GM18867 (cell line): Measurements from ENCODE around the gene PTPRS.
"Not testable (repeated sequence)": the region's sequence is repeated elsewhere in the genome, so short reads cannot be mapped to it uniquely, and the experiment has no call there.

Experiments
- ATAC-seq: cut with Tn5 transposase; IDR thresholded peaks from one replicate; pipeline ENCODE4 v1.9.1; 2021; ENCODE audit warnings: mild to moderate bottlenecking, moderate library complexity; ENCODE audit not compliant: unreplicated experiment

PTPRS gene

DNA sequence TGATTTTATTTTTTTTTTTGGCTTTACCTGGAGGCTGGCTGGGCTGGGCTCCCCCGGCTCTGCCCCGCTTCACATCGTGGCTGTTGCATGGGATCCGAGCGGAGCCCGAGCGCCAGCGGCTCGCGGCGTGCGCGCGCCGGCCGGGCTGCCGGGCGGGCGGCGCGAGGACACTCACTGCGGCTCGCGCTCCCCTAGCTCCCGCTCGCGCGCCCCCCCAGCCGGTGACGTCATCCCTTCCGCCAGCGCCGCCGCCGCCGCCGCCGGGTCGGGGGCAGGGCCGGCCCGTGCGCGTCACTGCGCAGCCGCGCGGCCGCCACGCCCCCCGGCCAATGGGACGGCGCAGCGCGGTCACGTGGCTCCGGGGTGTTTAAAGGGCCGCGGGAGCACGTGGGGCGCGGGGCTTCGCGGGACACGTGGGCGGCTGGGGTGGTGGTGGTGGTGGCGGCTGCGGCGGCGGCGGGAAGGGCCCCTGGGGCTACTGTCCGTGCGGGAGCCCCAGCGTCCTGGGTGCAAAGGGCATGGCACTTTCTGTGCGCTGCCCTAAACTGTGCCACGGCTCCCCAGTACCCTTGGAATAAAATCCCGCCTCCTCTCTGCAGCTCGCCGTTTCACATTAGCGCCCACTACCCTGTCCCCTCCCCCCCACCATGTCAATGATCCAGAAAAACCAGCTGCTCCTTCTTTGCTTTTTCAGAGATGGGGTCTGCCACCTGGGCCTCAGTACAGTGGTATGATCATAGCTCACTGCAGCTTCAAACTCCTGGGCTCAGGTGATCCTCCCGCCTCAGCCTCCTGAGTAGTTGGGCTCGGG, at the start of gene PTPRS:
TSS of gene PTPRS (minus strand) at position 176 of the 811 bp plus-strand sequence. CDS start 54,672 bp downstream, outside the sequence.
- ATAC-seq = no peak

DNA sequence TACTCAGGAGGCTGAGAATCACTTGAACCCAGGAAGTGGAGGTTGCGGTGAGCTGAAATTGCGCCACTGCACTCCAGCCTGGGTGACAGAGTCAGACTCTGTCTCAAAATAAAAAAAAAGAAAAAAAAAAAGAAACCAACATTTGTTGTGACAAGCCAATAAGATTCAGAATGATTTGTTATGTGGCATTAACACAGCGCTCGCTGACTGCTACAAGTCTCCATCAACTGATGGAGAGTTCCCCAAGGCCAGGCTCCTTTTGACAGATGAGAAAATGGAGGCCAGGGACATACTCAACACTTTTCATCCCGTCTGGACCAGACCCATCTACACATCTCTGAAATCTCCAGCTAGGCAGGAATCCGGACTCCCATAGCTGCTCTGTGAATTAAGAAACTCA, 48.7 kb upstream of the PTPRS start:
- no peak for ATAC-seq

DNA sequence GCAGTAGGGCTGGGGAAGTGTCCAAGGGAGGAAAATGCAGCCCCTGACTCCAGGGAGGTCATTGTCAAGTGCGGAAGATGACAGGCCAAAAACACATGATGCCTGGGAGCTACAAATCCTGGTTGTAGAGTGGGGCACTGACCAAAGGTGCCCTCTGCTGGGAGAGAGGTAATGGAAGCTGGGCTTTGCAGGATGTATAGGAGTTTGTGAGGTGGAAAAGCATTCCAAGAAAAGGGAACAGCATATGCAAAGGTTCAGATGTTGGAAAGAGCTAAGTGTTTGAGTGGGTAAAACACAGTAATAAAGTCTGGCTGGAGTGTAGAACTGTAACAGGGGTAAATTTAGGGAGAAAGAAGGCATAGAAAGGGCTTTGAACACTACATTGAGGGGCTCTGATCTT, 46.9 kb upstream of the PTPRS start:
- no peak for ATAC-seq

DNA sequence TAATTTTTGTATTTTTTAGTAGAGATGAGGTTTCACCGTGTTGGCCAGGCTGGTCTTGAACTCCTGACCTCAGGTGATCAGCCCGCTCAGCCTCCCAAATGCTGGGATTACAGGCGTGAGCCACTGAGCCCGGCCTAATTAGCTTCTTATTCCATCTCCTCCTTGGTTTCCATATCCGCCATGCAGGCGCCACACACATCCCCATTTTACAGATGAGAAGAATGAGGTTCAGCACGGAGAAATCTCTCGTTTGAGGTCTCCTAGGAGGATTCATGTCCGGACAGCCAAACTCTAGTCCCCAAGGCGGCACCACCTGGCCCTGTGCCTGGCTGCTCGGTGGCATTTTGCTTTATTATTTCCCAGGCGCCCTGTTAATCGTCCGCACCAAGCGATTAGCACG, 46.2 kb upstream of the PTPRS start:
- no peak for ATAC-seq

DNA sequence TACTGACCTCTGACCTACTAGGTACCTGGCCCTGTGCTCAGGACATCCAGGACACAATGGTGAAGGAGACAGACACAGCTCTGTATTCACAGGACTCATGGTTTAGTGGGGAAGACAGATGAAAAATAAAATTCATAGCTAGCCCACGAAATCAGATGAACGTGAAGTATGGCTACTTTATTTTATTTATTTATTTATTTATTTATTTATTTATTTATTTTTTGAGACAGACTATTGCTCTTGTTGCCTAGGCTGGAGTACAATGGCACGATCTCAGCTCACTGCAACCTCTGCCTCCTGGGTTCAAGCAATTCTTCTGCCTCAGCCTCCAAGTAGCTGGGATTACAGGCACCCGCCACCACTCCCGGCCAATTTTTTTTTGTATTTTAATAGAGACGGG, 40.6 kb upstream of the PTPRS start:
- not testable (repeated sequence) for ATAC-seq

DNA sequence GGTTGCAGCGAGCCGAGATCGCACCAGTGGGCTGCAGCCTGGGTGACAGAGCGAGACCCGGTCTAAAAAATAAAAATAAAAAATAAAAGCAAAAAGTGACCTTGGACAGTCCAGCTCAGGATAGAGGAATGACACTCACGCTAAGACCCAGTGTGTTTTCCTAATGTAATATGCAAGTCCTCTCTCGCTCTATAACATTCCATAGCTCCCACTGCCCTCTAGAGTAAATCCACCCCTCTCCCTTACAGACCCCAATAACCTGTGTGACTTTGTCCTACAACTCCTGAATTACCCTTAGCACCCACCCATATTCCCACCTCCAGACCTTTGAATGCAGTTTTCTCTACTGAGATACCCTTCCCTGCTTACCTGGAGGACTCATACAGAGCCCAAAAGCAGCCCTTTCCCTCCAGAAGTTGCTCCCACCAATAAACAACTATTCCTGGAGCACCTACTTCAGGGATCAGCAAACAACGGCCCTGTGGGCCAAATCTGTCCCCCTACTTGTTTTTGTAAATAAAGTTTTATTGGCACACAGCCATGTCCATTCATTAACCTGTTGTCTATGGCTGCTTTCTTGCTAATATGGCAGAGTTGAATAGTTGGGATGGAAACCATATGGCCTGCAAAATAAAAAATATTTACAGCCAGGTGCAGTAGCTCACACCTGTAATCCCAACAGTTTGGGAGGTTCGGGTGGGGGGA, 39.8 kb upstream of the PTPRS start:
- no peak for ATAC-seq

DNA sequence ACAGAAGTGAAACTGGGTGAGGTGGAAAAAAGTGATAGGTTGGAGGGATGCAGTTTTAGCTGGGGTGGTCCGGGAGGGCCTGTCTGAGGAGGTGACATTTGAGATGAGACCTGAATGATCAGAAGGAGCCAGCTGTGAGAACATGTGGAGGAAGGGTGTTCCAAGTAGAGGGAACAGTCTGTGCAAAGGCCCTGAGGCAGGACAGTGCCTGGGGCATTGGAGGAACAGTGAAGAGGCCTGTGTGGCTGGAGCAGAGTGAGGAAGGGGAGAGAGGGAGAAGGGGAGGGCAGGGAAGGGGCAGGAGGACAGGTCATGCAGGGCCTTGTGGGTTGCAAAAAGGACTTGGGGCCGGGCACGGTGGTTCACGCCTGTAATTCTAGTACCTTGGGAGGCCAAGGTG, 36.3 kb upstream of the PTPRS start:
- no peak for ATAC-seq

DNA sequence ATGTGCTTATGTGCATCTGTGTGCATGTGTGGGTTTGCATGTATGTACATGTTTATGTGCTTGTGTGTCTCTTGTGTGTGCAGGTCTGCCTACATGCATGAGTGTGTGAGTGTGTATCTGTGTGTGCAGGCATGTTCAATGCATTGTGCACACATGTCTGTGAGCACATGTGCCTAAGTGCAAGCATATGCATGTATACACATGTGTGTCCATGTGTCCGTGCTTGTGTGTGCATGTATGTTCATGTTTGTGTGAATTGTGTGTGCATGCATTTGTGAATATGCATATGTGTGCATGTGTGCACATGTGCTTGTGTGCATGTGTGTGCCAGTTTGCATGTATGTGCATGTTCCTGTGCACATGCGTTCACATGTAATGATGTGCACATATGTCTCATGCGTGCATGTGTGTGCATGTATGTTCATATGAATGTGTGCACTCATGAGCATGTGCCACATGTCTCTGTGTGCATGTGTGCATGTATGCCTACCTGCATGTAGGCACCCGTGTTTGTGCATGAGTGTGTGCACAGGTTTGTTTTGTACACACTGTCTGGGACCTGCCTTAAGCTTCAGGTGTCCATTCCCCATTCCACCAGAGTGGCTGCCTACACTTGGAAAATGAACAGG, 32.1 kb upstream of the PTPRS start:
- no peak for ATAC-seq

DNA sequence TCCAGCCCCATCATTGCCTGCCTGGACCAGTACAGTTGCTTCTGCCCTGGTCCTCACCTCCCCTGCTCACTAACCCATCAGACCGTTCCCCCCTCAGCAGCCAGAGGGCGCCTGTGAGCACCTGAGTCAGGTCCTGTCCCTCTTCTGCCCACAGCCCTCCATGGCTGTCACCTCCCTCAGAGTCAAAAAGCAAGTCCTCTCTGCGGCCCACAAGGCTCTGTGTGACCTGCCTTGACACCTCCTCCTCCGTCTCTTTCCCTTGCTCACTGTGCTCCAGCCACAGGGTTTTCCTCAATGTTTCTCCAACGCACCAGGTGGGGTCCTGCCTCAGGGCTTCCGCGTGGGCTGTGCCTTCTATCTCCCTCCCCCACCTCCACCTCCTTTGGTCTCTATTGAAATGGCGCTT, 29.4 kb upstream of the PTPRS start:
- no peak for ATAC-seq

DNA sequence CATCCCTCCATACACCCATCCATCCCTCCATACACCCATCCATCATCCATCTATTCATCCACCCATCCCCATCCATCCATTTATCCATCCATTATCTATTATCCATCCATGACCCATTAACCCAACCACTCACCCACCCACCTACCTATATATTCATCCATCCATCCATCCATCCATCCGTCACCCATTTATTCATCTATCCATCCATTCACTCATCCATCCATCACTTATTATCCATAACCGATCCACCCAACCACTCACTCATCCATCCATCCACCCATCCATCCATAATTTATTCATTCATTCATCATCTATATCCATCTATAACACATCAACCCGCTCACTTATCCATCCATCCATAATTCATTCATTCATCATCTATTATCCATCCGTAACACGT, 28.7 kb upstream of the PTPRS start:
- ATAC-seq = no peak

DNA sequence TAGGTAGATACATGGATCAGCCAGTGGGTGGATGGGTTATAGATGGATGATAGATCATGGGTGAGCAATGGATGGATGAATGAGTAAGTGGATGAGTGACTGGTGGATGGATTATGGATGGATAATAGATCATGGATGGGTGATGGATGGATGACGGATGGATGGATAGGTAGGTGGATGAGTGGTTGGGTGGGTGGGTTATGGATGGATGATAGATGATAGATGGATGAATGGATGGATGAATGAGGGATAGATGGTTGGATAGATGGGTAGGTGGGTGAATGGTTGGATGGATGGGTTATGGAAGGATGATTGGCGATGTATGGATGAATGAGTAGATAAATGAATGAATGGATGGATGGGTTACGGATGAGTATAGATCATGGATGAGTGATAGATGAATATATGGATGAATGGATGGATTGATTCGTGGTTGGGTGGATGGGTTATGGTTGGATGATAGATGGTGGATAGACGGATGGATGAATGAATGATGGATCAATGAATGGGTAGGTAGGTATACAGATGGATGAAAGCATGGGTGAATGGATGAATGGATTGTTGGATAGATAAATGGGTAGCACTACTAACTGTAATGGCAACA, 27.0 kb upstream of the PTPRS start:
- ATAC-seq = no peak

DNA sequence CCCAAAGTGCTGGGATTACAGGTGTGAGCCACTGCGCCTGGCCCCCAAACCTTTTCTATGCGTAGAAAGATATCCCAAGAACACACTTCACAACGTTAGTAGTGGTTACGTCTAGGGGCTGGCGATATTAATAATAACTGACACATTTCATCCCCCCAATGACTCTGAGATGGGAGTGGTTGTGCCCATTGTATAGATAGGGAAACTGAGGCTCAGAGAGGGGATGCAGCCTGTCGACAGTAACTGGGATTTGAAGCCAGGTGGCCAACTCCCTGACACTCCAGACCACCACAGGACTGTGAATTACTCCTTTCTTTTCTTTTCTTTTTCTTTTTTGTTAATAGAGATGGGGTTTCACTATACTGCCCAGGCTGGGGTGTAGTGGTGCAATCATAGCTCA, 25.3 kb upstream of the PTPRS start:
- no peak for ATAC-seq

DNA sequence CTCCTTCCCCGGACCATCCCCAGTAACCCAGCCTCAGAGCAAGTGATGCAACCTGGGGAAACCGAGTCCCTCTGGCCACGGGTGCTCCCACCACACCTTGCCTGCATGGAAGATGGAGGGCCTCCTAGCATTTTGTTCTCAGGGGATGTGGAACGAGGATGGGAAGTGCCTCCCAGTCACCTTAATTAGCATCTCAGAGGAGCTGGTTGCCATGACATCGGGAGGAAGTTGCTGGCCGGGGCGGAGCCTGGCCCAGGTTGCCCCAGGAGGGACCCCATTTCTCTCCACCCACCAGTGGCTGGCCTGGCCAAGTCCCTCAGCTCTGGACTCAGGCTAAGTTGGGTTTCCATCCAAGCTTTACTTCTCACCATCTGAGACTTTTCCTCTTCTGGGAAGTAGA, 24.1 kb upstream of the PTPRS start:
- no peak for ATAC-seq

DNA sequence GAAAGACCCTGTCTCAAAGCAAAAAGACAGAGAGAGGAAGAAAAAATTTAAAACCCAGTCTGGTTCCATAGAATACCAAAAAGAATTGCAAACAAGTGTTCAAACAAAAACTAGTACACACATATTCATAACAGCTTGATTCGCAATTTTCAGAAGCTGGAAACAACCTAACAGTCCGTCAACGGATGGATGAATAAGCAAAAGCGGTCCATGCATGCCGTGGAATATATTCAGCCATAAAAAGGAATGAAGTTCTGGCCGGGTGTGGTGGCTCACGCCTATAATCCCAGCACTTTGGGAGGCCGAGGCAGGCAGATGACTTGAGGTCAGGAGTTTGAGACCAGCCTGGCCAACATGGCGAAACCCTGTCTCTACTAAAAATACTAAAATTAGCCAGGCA, 21.2 kb upstream of the PTPRS start:
- ATAC-seq = not testable (repeated sequence)

DNA sequence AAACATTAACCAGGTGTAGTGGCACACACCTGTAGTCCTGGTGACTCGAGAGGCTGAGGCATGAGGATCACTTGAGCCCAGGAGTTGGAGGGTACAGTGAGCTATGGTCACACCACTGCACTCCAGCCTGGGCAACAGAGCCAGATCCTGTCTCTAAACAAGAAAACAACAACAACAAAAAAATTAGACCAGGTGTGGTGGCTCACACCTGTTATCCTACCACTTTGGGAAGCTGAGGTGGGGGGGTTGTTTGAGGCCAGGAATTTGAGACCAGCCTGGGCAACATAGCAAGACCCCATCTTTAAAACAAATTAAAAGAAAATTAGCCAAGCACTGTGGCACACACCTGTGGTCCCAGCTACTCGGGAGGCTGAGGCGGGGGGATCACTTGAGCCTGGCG, 20.8 kb upstream of the PTPRS start:
- no peak for ATAC-seq

DNA sequence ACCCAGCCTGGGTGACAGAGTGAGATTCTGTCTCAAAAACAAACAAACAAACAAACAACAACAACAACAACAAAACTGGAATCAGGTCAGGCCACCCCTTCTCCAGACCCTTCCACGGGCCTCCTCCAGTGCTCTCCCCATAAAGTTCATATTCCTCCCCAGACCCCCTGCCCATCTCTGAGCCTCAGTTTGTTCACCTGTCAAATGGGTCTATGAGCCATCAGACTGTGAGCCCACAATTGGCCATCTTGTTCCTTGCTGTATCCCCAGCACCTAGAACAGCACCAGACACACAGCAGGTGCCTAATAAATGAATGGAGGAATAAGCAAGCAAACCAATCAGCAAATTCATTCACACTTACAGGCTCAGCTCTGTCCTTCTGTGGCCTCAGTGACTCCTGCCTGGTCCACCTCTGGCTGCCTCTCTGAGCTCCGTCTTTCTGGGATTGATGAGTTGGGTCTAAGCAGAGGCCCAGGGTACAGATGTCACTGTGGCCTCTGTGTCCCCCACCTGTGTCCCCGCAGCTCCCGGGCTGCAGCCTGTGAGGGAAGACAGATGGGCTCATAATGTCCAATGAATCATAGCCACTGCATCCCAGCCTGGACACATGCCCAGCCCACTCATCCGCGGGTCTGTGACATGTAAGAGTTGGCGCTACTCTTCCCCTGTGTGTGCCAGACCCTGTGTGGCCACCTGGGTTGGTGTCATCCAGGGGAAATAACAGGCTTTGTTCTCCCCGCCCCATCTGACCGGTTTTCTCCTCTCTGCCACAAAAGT, 19.6 kb upstream of the PTPRS start:
- ATAC-seq = no peak

DNA sequence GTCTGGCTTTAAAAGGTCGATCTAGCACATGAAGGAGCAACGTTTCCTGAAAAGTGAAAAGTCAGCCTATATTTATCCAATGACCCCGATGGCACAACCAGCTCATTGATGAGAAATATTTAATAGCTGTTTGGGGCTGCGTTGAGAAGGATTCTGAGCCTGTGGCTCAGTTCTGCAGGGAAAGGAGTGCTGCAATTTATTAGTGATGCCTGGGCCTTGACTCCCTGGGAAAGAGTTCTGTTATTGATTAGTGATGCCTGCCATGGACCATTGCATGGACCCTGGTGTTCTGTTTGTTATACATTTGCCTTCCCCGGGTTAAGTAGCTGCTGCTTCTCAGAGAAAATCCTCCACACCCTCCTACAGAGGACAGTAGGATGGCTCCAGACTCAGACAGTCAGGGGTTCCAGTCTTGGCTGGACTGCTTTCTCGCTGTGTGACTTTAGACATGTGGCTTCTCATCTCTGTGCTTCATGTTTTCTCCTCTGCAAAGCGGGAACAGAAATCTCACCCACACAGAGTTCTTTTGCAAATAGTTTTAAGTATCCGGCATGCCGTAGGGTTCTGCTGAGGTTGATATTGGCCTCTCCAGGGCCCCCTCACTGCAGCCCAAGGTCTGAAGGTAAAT, 17.7 kb upstream of the PTPRS start:
- ATAC-seq = no peak

DNA sequence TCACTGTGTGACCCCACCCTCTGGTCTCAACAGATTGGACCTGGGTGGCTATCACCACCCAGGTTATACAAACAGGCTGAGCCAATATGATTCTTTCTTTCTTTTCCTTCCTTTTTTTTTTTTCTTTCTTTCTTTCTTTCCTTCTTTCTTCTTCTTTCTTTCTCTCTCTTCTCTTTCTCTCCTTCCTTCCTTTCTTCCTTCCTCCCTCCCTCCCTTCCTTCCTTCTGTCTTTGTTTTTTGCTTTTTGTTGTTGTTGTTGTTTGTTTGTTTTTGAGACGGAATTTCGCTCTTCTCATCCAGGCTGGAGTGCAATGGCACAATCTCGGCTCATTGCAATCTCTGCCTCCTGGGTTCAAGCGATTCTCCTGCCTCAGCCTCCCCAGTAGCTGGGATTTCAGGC, 17.0 kb upstream of the PTPRS start:
- ATAC-seq = no peak

DNA sequence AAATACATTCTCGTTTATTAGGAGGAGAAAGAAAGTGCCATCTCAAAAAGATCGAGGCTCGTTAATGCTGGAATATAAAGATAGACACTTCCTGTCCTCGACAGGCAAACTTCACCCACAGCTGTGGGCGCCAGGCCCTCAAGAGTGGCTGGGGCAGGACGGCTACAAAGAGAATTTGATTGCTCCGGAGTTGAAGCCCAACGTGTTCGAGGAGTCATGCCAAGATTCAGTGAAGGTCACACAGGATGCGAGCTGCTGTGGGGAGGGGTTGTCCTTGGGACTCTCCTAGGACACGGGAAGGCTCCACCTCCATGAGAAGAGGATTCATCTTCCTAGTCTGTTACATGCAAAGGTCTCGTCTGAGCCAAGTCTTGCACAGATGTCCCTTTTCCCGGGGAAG, 16.3 kb upstream of the PTPRS start:
- ATAC-seq = no peak

DNA sequence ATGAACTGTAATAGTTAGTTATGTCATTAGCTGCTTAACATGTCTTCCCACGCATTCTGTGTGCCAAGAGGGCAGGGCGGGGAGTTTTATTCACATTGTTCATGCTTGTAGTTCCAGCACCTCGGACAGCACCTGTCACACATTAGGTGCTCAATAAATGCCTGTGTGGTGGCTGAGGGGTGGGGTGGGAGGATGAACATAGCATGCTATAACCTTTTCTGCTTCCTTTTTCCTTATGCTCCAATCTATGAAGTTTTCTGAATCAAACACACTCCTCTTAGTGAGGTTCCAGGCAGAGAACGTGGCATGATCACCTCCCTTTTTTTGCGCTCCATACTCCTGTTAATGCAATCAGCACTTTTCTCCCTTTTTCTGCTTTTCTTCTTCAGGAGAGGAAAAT, 15.8 kb upstream of the PTPRS start:
- no peak for ATAC-seq
